Stimulated activated CD4-positive, alpha-beta T cell treated with anti-CD3 and anti-CD28 coated beads, Interleukin-12 subunit alpha, Interleukin-12 subunit beta, amount 100 ng/mL, for 24 hours (primary cell): Measurements from ENCODE around the gene GMPPB.
"Not testable (repeated sequence)": the region's sequence is repeated elsewhere in the genome, so short reads cannot be mapped to it uniquely, and the experiment has no call there.

Experiments
- DNase-seq, 2 experiments: peaks; one replicate each; pipeline ENCODE4 v3.0.0-alpha.2; 2020; ENCODE audit warnings: low read depth in 2 of 2

The GMPPB gene

GRCh38 chr3:49690856-49691255 lies 32.9 kb downstream of the GMPPB start:
- not testable (repeated sequence) for DNase-seq

DNA sequence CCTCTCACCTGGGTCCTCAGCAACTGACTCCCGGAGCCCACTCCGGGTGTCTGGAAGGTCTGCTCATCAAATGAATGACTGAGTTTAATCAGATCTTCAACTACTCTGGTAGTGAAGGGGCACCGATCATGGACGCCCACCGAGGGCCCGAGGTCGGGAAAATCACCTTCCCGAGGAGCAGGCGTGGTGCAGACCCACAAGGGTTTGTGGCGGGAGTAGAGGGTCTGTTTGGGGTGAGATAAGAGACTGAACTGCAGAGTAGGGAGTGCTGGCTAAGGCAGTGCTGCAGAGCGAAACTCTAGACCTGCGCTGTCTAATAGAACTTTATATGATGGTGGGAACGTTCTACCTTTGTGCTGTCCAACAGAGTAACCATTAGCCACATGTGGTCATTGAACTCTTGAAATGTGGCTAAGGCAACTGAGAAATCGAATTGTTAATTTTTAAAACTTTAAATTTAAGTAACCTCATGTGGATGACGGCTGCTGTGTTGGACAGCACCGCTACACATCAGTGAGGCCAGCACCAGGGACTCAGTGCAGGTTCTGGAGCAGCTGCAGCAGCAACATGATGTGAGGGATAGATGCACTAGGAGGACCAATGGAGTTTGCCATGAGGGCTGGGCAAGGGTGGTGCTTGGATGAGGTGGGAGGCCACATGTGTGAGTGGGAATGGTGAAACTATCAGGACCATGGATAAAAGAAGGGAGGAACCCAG lies 33.7 kb downstream of the GMPPB start:
- DNase-seq = not testable (repeated sequence)

- DNase-seq = peak; percentile 86 to 87
Measured at GRCh38 chr3:49689046-49689907, 34.5 kb downstream of the GMPPB start, which contains the start of the genes MST1 and RNF123. MST1 (minus strand) TSS chr3:49689474; CDS start chr3:49688691, 783 bp downstream. RNF123 (plus strand) TSS chr3:49689557; CDS start chr3:49691166, 1,609 bp downstream.

- DNase-seq = not testable (repeated sequence)
Measured at GRCh38 chr3:49688338-49689045, 35.3 kb downstream of the GMPPB start.

DNA sequence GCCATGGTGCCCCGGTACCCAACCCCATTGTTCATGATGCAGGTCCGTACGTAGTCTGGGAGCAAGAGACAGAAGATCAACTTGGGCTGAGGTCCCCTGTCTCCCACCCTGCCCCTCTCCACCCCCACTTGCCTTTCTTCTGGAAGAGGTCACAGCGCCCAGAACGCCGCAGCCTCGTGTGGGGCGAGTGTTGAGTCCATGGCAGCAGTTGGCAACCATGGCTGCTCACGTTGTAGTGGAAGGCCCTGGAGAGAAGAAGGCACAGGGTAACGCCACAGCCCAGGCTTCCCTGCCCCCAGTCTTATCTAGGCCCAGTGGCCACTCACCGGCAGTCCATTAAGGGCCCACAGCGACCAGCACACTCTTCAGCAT lies 36.3 kb downstream of the GMPPB start:
- DNase-seq = not testable (repeated sequence)

DNA sequence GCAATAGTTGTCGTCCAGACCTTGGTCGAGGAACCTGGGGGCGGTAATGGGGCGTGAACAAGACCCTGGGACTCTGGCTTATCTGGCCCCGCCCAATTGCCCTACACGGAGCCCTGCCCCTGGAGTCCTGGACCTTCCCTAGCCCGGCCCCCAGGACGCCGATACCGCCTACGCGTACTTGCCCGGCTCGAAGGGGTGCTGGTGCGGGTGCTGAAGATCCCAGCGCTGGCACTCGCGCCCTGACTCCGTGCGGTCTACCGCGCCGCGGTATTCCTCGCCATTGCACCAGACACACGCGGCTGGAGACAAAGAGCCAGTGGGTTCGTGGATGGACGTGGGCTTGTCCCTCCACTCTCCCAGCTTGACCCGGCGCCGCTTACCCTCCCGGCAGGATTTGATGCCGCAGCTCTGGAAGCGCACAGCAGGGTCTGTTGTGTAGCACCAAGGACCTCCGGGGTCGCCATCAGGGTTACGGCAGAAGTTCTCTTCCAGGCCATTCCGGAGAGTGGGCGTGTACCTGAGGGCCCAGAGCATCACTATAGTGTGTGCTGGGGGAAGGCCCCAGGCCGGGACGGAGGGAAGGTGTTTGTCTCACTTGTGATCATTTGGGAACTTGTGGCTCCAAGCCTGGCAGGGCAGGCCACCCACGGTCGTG lies 36.9 kb downstream of the GMPPB start:
- DNase-seq = peak in 1 of 2 experiments; percentile 46

DNA sequence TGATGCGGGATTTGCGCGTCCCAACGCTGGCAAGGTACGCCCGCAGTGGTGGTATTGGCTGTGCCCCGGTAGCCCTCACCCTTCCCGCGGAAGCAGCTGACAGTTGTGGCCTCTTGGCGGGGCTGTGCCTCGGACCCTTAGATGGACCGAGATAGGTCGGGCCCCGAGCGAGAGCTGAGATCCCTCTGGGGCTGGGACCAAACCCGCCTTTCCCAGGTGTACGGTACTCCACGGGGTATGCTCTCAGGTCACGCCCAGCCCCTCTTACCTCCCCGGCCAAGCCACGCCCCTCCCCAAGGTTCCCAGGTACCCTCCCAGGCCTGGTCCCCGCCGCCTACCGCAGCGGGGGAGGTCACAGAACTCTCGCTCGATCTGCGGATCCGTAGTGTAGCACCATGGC lies 37.4 kb downstream of the GMPPB start:
- DNase-seq = peak in 1 of 2 experiments; percentile 18

DNA sequence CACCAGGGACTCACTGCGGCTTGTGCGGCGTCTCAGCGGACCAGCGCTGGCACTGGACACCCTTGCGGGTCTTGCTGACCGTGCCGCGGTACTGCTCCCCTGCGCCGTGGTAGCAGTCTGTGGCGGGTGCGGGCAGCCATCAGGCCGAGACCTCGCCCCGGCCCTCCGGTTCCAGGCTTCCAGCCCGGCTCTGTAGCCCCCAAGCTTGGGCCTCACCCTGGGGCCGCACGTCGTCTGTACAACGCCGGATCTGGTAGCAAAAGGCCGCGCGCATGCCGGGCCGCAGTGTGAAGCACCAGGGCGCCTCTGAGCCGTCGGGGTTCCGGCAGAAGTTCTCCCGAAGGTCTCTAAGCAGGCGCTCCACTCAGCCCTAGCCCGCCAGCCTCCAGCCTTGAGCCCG lies 37.9 kb downstream of the GMPPB start:
- DNase-seq = not testable (repeated sequence)

- DNase-seq = not testable (repeated sequence)
Measured at GRCh38 chr3:49685103-49685502, 38.6 kb downstream of the GMPPB start.

DNA sequence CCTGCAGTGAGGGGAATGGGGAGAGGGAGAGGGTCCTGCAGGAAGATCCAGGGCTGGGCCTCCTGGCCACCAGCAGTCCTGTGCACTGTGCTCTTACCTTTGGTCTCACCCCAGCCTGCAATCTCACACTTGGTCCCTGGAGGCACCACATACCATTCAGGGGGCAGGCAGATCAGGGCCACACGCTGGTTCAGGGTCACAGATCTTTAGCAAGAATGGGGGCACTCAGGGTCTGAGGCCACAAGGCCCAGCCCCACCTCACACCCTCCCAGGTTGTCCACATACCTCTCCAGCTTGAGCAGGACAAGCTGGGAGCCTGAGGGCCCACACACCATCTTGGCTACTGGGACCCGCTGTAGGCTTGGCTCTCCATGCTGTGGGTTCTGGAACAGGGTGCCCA lies 39.3 kb downstream of the GMPPB start:
- DNase-seq = not testable (repeated sequence)

GRCh38 chr3:49683162-49683561 lies 40.6 kb downstream of the GMPPB start:
- no peak for DNase-seq

GRCh38 chr3:49681543-49681942 lies 42.2 kb downstream of the GMPPB start:
- no peak for DNase-seq

DNA sequence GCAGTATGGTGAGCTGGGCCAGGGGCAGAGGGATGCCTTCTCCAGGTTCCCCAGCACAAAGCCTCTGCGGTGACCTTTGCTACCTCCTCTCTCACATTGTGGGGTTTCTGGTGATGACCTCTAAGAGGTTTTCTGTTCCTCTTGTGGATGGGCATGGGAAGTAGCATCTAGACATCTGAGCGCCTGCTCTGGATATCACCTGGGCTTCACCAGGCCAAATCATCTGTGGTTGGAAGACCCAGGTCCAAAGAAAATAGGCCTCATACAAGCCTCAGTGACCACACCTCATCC lies 42.6 kb downstream of the GMPPB start:
- no peak for DNase-seq

DNA sequence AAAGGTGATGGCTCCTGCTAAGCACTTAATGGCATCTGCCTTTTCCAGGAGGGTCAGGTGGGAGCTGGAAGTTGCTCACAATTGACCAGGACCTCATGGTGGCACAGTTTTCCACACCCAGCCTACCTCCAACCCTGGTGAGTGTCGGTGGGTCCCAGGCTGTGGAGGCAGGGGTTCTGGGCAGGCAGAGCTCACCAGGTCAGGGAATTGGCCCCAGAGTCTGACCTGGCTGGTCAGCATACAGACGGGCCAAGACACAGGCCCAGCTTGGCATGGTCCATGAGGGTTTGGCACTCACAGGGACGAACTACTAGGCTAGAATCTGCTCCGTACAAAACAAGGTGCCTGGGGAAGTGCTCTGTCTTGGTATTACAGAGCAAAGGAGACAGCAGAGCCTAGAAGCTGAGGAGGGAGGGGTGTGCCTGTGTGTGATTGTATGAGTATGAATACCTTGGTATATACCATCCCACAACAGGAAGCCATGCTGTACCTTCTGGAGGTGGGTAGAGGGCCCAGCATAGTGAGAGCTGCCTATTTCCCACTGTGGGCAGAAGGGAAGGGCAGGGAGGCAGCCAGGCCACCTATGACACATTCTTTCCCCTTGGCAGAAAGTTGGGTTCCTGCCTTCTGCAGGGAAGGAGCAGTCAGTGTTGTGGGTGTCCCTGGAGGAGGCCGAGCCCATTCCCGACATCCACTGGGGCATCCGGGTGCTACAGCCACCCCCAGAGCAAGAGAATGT lies 43.1 kb downstream of the GMPPB start:
- no peak for DNase-seq

DNA sequence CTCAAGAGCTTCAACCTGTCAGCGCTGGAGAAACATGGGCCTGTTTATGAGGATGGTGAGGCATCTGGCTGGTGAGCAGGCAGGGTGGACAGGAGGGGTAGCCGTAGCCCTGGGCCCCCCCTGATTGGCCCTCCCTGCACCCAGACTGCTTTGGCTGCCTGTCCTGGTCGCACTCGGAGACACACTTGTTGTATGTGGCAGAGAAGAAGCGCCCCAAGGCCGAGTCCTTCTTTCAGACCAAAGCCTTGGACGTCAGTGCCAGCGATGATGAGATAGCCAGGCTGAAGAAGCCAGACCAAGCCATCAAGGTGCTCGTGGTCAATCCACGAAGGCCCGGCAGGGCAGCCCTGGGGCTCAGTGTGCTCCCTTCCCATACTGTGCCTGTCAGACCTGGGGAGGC lies 47.8 kb downstream of the GMPPB start:
- no peak for DNase-seq

DNA sequence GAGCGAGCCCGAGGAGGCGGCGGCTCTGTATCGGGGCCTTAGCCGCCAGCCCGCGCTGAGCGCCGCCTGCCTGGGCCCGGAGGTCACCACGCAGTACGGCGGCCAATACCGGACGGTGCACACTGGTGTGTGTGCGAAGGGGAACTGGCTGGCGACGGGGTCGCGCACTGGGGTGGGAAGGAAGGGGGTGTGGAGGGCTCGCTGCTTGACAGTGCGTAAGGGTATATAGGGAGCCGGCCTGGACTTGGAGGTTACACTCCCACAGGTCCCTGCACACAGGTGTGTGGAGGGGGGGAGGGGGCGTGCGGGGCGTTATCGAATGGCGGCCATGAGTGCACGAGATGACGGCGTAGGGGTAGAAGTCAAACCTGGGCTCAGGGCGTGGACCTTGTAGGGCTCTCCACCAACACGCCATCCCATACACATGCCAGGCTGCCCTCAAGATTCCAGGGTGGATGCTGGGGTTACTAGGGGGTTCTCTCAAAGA lies 49.2 kb downstream of the GMPPB start:
- DNase-seq = no peak

- peak; percentile 96 to 98 for DNase-seq
Measured at GRCh38 chr3:49673715-49674496, 49.8 kb downstream of the GMPPB start, which contains the start of gene APEH. APEH (plus strand) TSS chr3:49674351; CDS start chr3:49674402, 51 bp downstream.

DNA sequence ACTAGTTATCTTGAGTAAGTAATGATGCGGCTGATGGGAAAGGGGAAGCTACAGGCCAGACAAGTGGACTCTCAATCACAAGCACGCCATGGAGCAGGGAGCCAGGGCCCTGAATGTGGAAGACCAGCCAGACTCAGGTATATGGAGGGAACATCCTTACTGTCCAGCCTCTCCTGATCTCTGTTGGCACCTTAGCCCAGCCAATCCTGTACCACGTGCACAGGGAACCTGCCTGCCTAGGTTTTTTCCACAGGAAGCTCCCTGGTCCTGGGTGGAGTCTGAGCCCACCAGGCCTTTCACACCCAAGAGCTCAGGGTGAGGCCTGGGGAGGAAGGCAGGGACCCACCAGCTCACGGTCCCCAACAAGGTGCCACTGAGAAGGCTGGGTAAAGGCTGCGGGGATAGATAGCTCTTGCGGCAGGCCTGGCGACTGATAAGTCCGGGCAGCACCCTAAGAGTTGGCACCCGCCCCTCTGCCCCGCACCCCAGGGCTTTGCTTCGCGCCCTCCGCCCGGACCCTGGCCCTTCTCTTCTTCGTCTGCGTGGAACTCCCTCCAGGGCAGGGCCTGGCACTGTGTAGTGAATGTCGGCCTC lies 50.5 kb downstream of the GMPPB start:
- peak in 1 of 2 experiments; percentile 30 for DNase-seq
